PC-9 (cell line): Measurements from ENCODE around the gene KRTAP10-7. TPM values are rescaled to one million over a fixed set of nuclear protein-coding genes. Genes with fewer than 3 reads are reported as not detected.
"Not testable (repeated sequence)": the region's sequence is repeated elsewhere in the genome, so short reads cannot be mapped to it uniquely, and the experiment has no call there.

Experiments
- BruUV-seq: library from RNA; stranded (reverse); fragments of 400-500 nt; replicated peaks from 2 replicates; lab custom pipeline; 2021; lab: Mats Ljungman, UMichigan
- CTCF ChIA-PET: fragments of 300-600 bp; sonication (Branson Sonifier 250); formaldehyde crosslinking; loops from one replicate; lab custom pipeline; 2022; ENCODE audit warnings: antibody characterized with exemption; lab: Charles Lee
- POLR2A ChIA-PET: fragments of 300-600 bp; sonication (Branson Sonifier 250); formaldehyde crosslinking; loops from one replicate; lab custom pipeline; 2022; ENCODE audit warnings: antibody characterized with exemption; ENCODE audit not compliant: unreplicated experiment; lab: Charles Lee
- DNase-seq, 2 experiments: peaks; one replicate each; pipeline versions ENCODE4 v3.0.0 to v3.0.0-alpha.2; 2015 to 2022; ENCODE audit warnings: mixed read lengths in 1 of 2
- H2AFZ ChIP-seq: fragments of 200-600 bp; sonication (generic); 2 replicates; pipeline ENCODE4 v1.8.1; 2017; ENCODE audit warnings: antibody characterized with exemption
- H3F3A ChIP-seq: fragments of 200-600 bp; sonication (generic); 2 replicates; pipeline ENCODE4 v1.8.1; 2017; ENCODE audit warnings: antibody characterized with exemption, mild to moderate bottlenecking, low read depth; ENCODE audit not compliant: insufficient read depth
- H3K27ac ChIP-seq: fragments of 200-600 bp; sonication (generic); 2 replicates; pipeline ENCODE4 v1.6.1; 2016; ENCODE audit warnings: mixed run types
- H3K27me3 ChIP-seq: fragments of 200-600 bp; sonication (generic); 2 replicates; pipeline ENCODE4 v1.6.1; 2016; ENCODE audit warnings: low read depth, mixed run types; ENCODE audit not compliant: insufficient read depth
- H3K36me3 ChIP-seq: fragments of 200-600 bp; sonication (generic); 2 replicates; pipeline ENCODE4 v1.6.1; 2016; ENCODE audit warnings: low read depth, mixed run types
- H3K4me1 ChIP-seq: fragments of 200-600 bp; sonication (generic); replicated peaks from 2 replicates; pipeline ENCODE4 v1.6.1; 2016; ENCODE audit warnings: mixed run types; ENCODE audit not compliant: insufficient read depth
- H3K4me2 ChIP-seq: fragments of 200-600 bp; sonication (generic); 2 replicates; pipeline ENCODE4 v1.6.1; 2017; ENCODE audit warnings: mixed run types
- H3K4me3 ChIP-seq: fragments of 200-600 bp; sonication (generic); 2 replicates; pipeline ENCODE4 v1.6.1; 2016; ENCODE audit warnings: mixed run types
- H3K79me2 ChIP-seq: fragments of 200-600 bp; sonication (generic); 2 replicates; pipeline ENCODE4 v1.6.1; 2017; ENCODE audit warnings: low read depth, mixed run types
- H3K9me2 ChIP-seq: fragments of 200-600 bp; sonication (generic); 2 replicates; pipeline ENCODE4 v1.8.1; 2017; ENCODE audit warnings: mild to moderate bottlenecking; ENCODE audit not compliant: insufficient read depth
- H3K9me3 ChIP-seq: fragments of 200-600 bp; sonication (generic); 2 replicates; pipeline ENCODE4 v1.8.1; 2016; ENCODE audit warnings: low read depth; ENCODE audit not compliant: insufficient read depth
- H4K20me1 ChIP-seq: fragments of 200-600 bp; sonication (generic); 2 replicates; pipeline ENCODE4 v1.8.1; 2017; ENCODE audit not compliant: insufficient read depth
- CTCF ChIP-seq: fragments of 200-600 bp; sonication (generic); conservative IDR thresholded peaks from 2 replicates; pipeline ENCODE4 v1.6.1; 2017; ENCODE audit warnings: mixed run types, antibody characterized with exemption, mild to moderate bottlenecking, moderate library complexity
- EZH2 ChIP-seq: fragments of 200-600 bp; sonication (generic); IDR thresholded peaks from 2 replicates; pipeline ENCODE4 v1.8.0; 2017; ENCODE audit warnings: antibody characterized with exemption, low read depth
- intact Hi-C: fragments of 100-400 bp; cut with micrococcal nuclease; formaldehyde crosslinking; loops from one replicate; pipeline ENCODE4 v1.10.0; 2022; ENCODE audit not compliant: unreplicated experiment
- total RNA-seq: library from RNA; stranded (reverse); gene quantifications from 2 replicates; pipeline ENCODE4 v1.2.3, GENCODE V29; 2021

KRTAP10-7 gene
- total RNA-seq, 1 experiment from 2014 or later = not detected

GRCh38 chr21:44579056-44579832 lies 21.2 kb upstream of the KRTAP10-7 start:
- POLR2A ChIA-PET = no interaction called here

GRCh38 chr21:44579833-44580144 lies 20.6 kb upstream of the KRTAP10-7 start:
- Histone ChIP-seq H3K4me2 (no peak overlapping the region), H3K4me1 (no peaks in the 10 kb centered on the region), H3K27ac (no peak overlapping the region), H3F3A (no peaks in the 10 kb centered on the region), H3K4me3 (no peak overlapping the region), H3K9me3 (no peaks in the 10 kb centered on the region), H4K20me1 (no peaks in the 10 kb centered on the region), H3K79me2 (no peaks in the 10 kb centered on the region), H3K9me2 (no peaks in the 10 kb centered on the region), H3K27me3 (peaks cover 30% of the 10 kb centered on the region), H2AFZ (no peak overlapping the region), H3K36me3 (no peaks in the 10 kb centered on the region)
- ChIA-PET POLR2A (no interaction called here), CTCF (no interaction called here)
- BruUV-seq = no TSS peak
- intact Hi-C loops = no loop called here
- no peak for DNase-seq
- TF ChIP-seq EZH2 (no peak), CTCF (no peak)

More at GRCh38 chr21:44579056-44579832, 21.2 kb upstream of the KRTAP10-7 start:
- no peaks in the 10 kb centered on the region for H3F3A ChIP-seq
- H3K79me2 ChIP-seq = no peaks in the 10 kb centered on the region
- no peak overlapping the region for H2AFZ ChIP-seq
- no peaks in the 10 kb centered on the region for H3K4me1 ChIP-seq
- TF ChIP-seq CTCF = no peak
- TF ChIP-seq EZH2 = no peak
- BruUV-seq = no TSS peak
- peaks cover 29% of the 10 kb centered on the region for H3K27me3 ChIP-seq
- CTCF ChIA-PET = no interaction called here
- no peak for DNase-seq
- intact Hi-C loops = no loop called here
- H3K4me2 ChIP-seq = no peak overlapping the region
- no peak overlapping the region for H3K27ac ChIP-seq
- H4K20me1 ChIP-seq = no peaks in the 10 kb centered on the region
- no peak overlapping the region for H3K4me3 ChIP-seq
- H3K9me2 ChIP-seq = no peaks in the 10 kb centered on the region
- no peaks in the 10 kb centered on the region for H3K9me3 ChIP-seq
- no peaks in the 10 kb centered on the region for H3K36me3 ChIP-seq

- H3K4me2 ChIP-seq, H4K20me1 ChIP-seq, H3K79me2 ChIP-seq, H3K4me1 ChIP-seq, intact Hi-C loops, H2AFZ ChIP-seq, BruUV-seq, H3K36me3 ChIP-seq, H3K27ac ChIP-seq, H3F3A ChIP-seq, CTCF ChIA-PET, DNase-seq, H3K9me3 ChIP-seq, H3K9me2 ChIP-seq, H3K4me3 ChIP-seq: not testable (repeated sequence)
- peaks cover 29% of the 10 kb centered on the region for H3K27me3 ChIP-seq
- POLR2A ChIA-PET = interaction anchor here (0.7 kb wide), 1 partner anchor 1110 kb away, joined by 8 read pairs; no protein-coding TSS in a partner anchor
Measured at GRCh38 chr21:44580231-44580821, 20.1 kb upstream of the KRTAP10-7 start, which contains the start of gene KRTAP10-5. TSS of gene KRTAP10-5 (minus strand) at chr21:44580604. CDS start at chr21:44580578, 26 bp downstream.
